ENCODE data around the gene BMPR2.

GRCh38 chr2:202335791-202336467 lies 40.2 kb upstream of the BMPR2 start:
- TF ChIP-seq CTCF (IDR thresholded peaks at IDR 0.05) (no peak), EP300 (IDR thresholded peaks at IDR 0.05) (no peak), POLR2A (IDR thresholded peaks at IDR 0.05) (no peak), POLR2AphosphoS5 (IDR thresholded peaks at IDR 0.05) (no peak)

Measured in sigmoid colon (tissue), 4 donors.